Chondrocyte (in vitro differentiated cells): ENCODE data around the gene DNM2. TPM values are rescaled to one million over a fixed set of nuclear protein-coding genes. Genes with fewer than 3 reads are reported as not detected.

Experiments used
- DNase-seq: peaks from one replicate; pipeline ENCODE4 v3.0.0; 2021; ENCODE audit warnings: mixed read lengths, low spot score
- H3K27ac Mint-ChIP-seq: one replicate; pipeline ENCODE4 v1.8.0; 2021; ENCODE audit warnings: mild to moderate bottlenecking, moderate library complexity, mixed read lengths; ENCODE audit not compliant: unreplicated experiment
- H3K27me3 Mint-ChIP-seq: 2 replicates; pipeline ENCODE4 v1.8.0; 2021; ENCODE audit warnings: low read depth, mixed read lengths
- H3K36me3 Mint-ChIP-seq: 2 replicates; pipeline ENCODE4 v1.8.0; 2021; ENCODE audit warnings: low read depth, mixed read lengths
- H3K4me1 Mint-ChIP-seq: 2 replicates; pipeline ENCODE4 v1.8.0; 2021; ENCODE audit warnings: low read depth, mild to moderate bottlenecking, mixed read lengths
- H3K4me3 Mint-ChIP-seq: one replicate; pipeline ENCODE4 v1.8.0; 2021; ENCODE audit warnings: mild to moderate bottlenecking, moderate library complexity, mixed read lengths; ENCODE audit not compliant: unreplicated experiment
- H3K9me3 Mint-ChIP-seq: 2 replicates; pipeline ENCODE4 v1.8.0; 2021; ENCODE audit warnings: low read depth, mixed read lengths
- total RNA-seq: library from RNA; stranded (reverse); gene quantifications from 3 replicates; pipeline ENCODE4 v1.2.1, GENCODE V29; 2021
- TF ChIP-seq, protein P1 (sequence below): fragments of 200-600 bp; sonication (generic); IDR thresholded peaks from 2 replicates; pipeline ENCODE4 v1.5.0; 2021; ENCODE audit warnings: antibody characterized with exemption, mild to moderate bottlenecking, moderate library complexity

DNM2 gene
- total RNA-seq, 1 donor from 2014 or later, result 116 TPM

DNA sequence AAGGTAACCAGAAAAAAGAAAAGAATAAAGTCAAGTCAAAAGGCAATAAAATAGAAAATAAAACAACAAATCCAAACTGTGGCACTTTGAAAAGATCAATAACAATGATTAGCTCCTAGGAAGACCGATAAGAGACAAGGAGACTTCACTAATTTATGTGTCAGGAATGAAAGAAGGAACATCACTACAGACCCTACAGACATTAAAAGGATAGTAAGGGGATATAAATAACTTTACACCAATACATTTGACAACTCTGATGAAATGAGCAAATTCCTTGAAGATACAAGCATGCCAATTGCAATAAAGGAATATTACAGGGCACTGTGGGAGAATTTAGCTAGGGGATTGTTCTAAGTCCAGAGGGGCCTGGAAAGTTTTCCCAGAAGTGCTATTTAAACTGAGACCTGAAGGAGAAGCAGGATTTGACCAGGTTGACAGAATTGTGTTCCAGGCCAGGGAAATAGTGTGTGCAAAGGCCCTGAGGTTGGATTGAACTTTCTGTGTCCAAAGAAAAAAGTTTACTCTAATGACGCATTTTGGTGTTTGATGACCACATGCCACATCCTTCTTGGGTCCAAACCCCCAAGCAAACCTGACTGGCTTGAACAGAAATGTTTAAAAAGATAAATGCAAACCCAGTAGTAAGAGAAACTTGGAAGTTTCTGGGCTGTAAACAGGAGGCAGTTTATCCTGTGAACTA lies 128.8 kb downstream of the DNM2 start:
- no peak for DNase-seq
- Mint-ChIP-seq H3K4me1 (no peaks in the 10 kb centered on the region), H3K27ac (no peak overlapping the region), H3K9me3 (peaks cover 12% of the 10 kb centered on the region), H3K27me3 (no peaks in the 10 kb centered on the region), H3K4me3 (no peak overlapping the region), H3K36me3 (peaks cover 4% of the 10 kb centered on the region)
- TF ChIP-seq, protein P1, sequence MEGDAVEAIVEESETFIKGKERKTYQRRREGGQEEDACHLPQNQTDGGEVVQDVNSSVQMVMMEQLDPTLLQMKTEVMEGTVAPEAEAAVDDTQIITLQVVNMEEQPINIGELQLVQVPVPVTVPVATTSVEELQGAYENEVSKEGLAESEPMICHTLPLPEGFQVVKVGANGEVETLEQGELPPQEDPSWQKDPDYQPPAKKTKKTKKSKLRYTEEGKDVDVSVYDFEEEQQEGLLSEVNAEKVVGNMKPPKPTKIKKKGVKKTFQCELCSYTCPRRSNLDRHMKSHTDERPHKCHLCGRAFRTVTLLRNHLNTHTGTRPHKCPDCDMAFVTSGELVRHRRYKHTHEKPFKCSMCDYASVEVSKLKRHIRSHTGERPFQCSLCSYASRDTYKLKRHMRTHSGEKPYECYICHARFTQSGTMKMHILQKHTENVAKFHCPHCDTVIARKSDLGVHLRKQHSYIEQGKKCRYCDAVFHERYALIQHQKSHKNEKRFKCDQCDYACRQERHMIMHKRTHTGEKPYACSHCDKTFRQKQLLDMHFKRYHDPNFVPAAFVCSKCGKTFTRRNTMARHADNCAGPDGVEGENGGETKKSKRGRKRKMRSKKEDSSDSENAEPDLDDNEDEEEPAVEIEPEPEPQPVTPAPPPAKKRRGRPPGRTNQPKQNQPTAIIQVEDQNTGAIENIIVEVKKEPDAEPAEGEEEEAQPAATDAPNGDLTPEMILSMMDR, result no peak

- TF ChIP-seq, protein P1, result no peak
- Mint-ChIP-seq H3K4me3 (no peak within 1 kb of the TSS), H3K4me1 (peaks cover 4% of the 10 kb centered on the region), H3K27me3 (no peaks in the 10 kb centered on the region), H3K36me3 (peaks cover 4% of the 10 kb centered on the region), H3K9me3 (peaks cover 12% of the 10 kb centered on the region), H3K27ac (no peak within 1 kb of the TSS)
- DNase-seq, result no peak
Observed at GRCh38 chr19:10848230-10848856, 130.5 kb downstream of the DNM2 start, which contains the start of gene C19orf38. Gene C19orf38 (plus strand): TSS chr19:10848415. CDS start chr19:10848509, 94 bp downstream.

- peaks cover 4% of the 10 kb centered on the region for H3K36me3 Mint-ChIP-seq
- no peak overlapping the region for H3K27ac Mint-ChIP-seq
Observed at GRCh38 chr19:10850631-10851030, 132.8 kb downstream of the DNM2 start.

DNA sequence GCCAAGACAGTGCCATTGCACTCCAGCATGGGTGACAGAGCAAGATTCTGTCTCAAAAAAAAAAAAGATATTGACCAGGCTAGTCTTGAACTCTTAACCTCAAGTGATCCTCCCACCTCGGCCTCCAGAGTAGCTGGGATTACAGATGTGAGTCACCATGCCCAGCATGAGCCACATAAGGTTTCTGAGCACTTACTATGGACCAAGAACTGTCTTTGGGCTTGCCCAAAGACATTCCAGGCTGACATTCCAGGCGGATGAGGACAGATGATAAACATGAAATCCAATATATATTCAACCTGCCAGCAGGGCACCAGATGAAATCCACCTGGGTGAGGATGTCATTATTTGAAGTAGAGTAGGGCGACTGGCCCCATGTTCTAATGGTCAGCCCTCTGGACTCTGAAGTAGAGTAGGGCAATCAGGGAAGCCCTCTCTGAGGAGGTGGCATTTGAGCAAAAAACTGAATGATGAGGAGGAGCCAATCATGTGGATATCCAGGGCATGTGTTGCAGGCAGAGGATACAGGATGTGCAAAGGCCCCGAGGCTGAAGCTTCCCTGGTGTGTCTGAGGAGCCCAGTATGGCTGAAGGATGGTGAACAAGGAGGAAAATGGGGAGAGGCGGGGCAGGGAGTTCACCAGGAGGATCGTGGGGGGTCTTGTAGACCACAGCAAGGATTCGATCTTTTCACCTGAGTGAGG lies 134.4 kb downstream of the DNM2 start:
- Mint-ChIP-seq H3K4me3 (no peak overlapping the region), H3K27me3 (no peaks in the 10 kb centered on the region), H3K36me3 (no peaks in the 10 kb centered on the region), H3K9me3 (no peaks in the 10 kb centered on the region), H3K4me1 (peaks cover 4% of the 10 kb centered on the region), H3K27ac (peak overlapping the region; percentile 39)
- TF ChIP-seq, protein P1, result no peak
- no peak for DNase-seq

More at GRCh38 chr19:10850631-10851030, 132.8 kb downstream of the DNM2 start:
- Mint-ChIP-seq H3K27me3 (no peaks in the 10 kb centered on the region), H3K4me3 (no peak overlapping the region), H3K4me1 (peaks cover 4% of the 10 kb centered on the region), H3K9me3 (peaks cover 8% of the 10 kb centered on the region)
- TF ChIP-seq, protein P1, result no peak
- no peak for DNase-seq

DNA sequence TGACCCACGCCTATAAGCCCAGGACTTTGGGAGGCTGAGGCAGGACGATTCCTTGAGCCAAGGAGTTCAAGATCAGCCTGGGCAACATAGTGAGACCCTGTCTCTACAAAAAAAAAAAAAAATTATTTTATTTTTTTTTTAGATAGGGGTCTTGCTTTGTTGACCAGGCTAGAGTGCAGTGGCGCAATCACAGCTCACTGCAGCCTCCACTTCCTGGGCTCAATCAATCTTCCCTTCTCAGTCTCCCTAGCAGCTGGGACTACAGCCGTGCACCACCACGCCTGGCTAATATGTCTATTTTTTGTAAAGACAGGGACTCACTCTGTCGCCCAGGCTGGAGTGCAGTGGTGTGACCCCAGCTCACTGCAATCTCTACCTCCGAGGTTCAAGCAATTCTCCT lies 135.1 kb downstream of the DNM2 start:
- Mint-ChIP-seq H3K27ac (no peak overlapping the region), H3K27me3 (no peaks in the 10 kb centered on the region), H3K4me3 (no peak overlapping the region)

More for the DNA sequence above, 135.1 kb downstream of the DNM2 start:
- peaks cover 4% of the 10 kb centered on the region for H3K4me1 Mint-ChIP-seq
- no peaks in the 10 kb centered on the region for H3K36me3 Mint-ChIP-seq
- H3K9me3 Mint-ChIP-seq, result no peaks in the 10 kb centered on the region
- TF ChIP-seq, protein P1, result no peak
- DNase-seq, result no peak
